Pons (tissue), 1 donor: ENCODE measurements around the gene AJUBA.
"Not testable (repeated sequence)": the region's sequence is repeated elsewhere in the genome, so short reads cannot be mapped to it uniquely, and the experiment has no call there.

Experiments
- DNase-seq: peaks from one replicate; pipeline ENCODE4 v3.0.0-alpha.2; 2016; ENCODE audit warnings: low spot score

The AJUBA gene

GRCh38 chr14:22982477-22983245 lies at the start of gene AJUBA:
AJUBA (minus strand) TSS chr14:22982551; CDS start chr14:22982266, 285 bp downstream.
- DNase-seq, result peak; percentile 35

GRCh38 chr14:23030936-23031335 lies 48.6 kb upstream of the AJUBA start:
- no peak for DNase-seq

GRCh38 chr14:23028799-23029198 lies 46.4 kb upstream of the AJUBA start:
- no peak for DNase-seq

- no peak for DNase-seq
Measured at GRCh38 chr14:23025151-23025814, 42.9 kb upstream of the AJUBA start.

- no peak for DNase-seq
Measured at GRCh38 chr14:23024612-23025075, 42.3 kb upstream of the AJUBA start.

GRCh38 chr14:23023795-23024152 lies 41.4 kb upstream of the AJUBA start:
- DNase-seq, result no peak

- DNase-seq, result no peak
Measured at GRCh38 chr14:23023022-23023794, 40.9 kb upstream of the AJUBA start.

GRCh38 chr14:23021889-23022442 lies 39.6 kb upstream of the AJUBA start:
- no peak for DNase-seq

- DNase-seq, result no peak
Measured at GRCh38 chr14:23021434-23021833, 39.1 kb upstream of the AJUBA start.

- DNase-seq, result no peak
Measured at GRCh38 chr14:23020143-23021128, 38.1 kb upstream of the AJUBA start.

- no peak for DNase-seq
Measured at GRCh38 chr14:23018107-23018506, 35.8 kb upstream of the AJUBA start.

- DNase-seq, result no peak
Measured at GRCh38 chr14:23017091-23017490, 34.7 kb upstream of the AJUBA start.

- no peak for DNase-seq
Measured at GRCh38 chr14:23015618-23016017, 33.3 kb upstream of the AJUBA start.

- DNase-seq, result not testable (repeated sequence)
Measured at GRCh38 chr14:23013749-23014054, 31.4 kb upstream of the AJUBA start.

GRCh38 chr14:23013054-23013748 lies 30.9 kb upstream of the AJUBA start:
- no peak for DNase-seq

- peak; percentile 69 for DNase-seq
Measured at GRCh38 chr14:23009939-23010726, 27.8 kb upstream of the AJUBA start, which contains the start of gene C14orf93. C14orf93 (minus strand) TSS chr14:23010143; CDS start chr14:22999023, 11,120 bp downstream.

GRCh38 chr14:23009483-23009938 lies 27.2 kb upstream of the AJUBA start:
- no peak for DNase-seq

- DNase-seq, result no peak
Measured at GRCh38 chr14:23008831-23009230, 26.5 kb upstream of the AJUBA start.

- DNase-seq, result peak; percentile 99
Measured at GRCh38 chr14:23006544-23007419, 24.4 kb upstream of the AJUBA start.
